ENCODE data around the gene SLMAP. TPM values are rescaled to one million over a fixed set of nuclear protein-coding genes. Genes with fewer than 3 reads are reported as not detected.

SLMAP gene
- total and polyA plus RNA-seq, 2 experiments from 2014 or later = 32.1 to 73.0 TPM

DNA sequence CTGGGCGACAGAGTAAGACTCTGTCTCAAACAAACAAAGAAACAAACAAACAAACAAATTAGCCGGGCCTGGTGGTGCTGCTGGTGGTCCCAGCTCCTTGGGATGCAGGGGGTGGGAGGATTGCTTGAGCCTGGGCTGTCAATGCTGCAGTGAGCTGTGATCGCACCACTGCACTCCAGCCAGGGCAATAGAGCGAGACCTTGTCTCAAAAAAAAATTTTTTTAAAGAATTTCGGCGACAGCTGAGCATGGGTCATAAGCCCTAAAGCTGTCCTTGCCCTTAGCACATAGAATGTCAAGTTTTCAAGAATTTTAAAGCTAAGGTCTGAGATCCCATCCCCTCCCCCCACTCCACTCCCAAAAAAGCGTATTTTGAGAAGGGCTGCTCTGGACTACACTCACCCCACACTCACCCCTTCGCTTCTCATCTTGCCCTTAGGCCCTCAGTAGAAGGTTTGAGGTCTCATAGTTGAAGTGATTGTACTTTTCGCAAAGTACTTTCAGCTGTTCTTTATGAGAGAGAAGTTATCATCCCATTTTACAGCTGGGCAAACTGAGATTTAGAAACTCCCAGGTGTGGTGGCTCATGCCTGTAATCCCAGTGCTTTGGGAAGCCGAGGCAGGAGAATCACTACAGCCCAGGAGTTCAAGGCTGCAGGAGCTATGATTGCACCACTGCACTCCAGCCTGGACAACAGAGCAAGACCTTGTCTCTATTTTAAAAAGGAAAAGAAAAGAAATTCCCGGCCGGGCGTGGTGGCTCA is 217.8 kb downstream of the SLMAP start (continued):
- TF ChIP-seq, protein P1, sequence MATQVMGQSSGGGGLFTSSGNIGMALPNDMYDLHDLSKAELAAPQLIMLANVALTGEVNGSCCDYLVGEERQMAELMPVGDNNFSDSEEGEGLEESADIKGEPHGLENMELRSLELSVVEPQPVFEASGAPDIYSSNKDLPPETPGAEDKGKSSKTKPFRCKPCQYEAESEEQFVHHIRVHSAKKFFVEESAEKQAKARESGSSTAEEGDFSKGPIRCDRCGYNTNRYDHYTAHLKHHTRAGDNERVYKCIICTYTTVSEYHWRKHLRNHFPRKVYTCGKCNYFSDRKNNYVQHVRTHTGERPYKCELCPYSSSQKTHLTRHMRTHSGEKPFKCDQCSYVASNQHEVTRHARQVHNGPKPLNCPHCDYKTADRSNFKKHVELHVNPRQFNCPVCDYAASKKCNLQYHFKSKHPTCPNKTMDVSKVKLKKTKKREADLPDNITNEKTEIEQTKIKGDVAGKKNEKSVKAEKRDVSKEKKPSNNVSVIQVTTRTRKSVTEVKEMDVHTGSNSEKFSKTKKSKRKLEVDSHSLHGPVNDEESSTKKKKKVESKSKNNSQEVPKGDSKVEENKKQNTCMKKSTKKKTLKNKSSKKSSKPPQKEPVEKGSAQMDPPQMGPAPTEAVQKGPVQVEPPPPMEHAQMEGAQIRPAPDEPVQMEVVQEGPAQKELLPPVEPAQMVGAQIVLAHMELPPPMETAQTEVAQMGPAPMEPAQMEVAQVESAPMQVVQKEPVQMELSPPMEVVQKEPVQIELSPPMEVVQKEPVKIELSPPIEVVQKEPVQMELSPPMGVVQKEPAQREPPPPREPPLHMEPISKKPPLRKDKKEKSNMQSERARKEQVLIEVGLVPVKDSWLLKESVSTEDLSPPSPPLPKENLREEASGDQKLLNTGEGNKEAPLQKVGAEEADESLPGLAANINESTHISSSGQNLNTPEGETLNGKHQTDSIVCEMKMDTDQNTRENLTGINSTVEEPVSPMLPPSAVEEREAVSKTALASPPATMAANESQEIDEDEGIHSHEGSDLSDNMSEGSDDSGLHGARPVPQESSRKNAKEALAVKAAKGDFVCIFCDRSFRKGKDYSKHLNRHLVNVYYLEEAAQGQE (IDR thresholded peaks at IDR 0.05; ENCODE audit: unreplicated experiment) = no peak
- no peak for TF ChIP-seq ZNF114 (CRISPR knock-in tag; IDR thresholded peaks at IDR 0.05)
- no peak for TF ChIP-seq STAT1 (IDR thresholded peaks at IDR 0.05; ENCODE audit: unreplicated experiment)
- no peak for TF ChIP-seq EZH2 (IDR thresholded peaks at IDR 0.05; ENCODE audit: low read depth, unreplicated experiment)
- no peak for TF ChIP-seq JUNB (IDR thresholded peaks at IDR 0.05; ENCODE audit: unreplicated experiment)
- TF ChIP-seq EZH2phosphoT487 (IDR thresholded peaks at IDR 0.05; ENCODE audit: unreplicated experiment) = no peak
- TF ChIP-seq ZNF331 (CRISPR knock-in tag; IDR thresholded peaks at IDR 0.05; ENCODE audit: low read depth) = no peak
- TF ChIP-seq CTCF (conservative IDR thresholded peaks at IDR 0.05; ENCODE audit: low read depth in 2 of 2) = no peak
- TF ChIP-seq POLR2AphosphoS5 (IDR thresholded peaks at IDR 0.05; ENCODE audit: low read depth) = no peak

DNA sequence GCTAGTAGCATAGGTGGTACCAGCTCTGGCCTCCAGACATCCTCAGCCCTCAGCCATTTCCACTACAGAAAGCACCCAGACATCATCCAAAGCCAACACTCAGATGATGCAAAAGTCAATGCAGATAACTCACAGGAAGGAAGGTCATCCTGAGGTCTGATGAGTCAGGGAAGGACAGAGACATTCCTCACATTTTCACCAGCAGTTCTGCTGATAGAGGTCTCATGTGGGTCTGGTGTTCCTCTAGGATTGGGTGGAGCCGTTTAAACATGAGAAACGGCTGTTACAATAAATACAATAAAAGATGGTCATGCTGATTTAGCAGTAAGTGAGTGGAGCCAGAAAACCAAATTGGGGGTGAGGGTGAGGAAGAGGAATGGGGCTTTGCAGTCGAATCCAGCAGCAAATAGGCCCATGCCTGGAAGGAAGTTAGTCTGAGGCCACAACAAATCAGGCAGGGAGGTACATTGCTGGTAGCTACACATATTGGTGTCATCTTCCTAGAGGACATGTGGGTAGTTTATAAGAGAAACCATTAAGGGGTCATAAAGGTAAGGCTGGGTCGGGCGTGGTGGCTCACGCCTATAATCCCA is 218.8 kb downstream of the SLMAP start:
- Histone ChIP-seq H3K9me2 (ENCODE audit: insufficient read depth) (no peaks in the 10 kb centered on the region), H3F3A (replicated peaks; ENCODE audit: low read depth) (no peaks in the 10 kb centered on the region; the same call in 1 of the 2 replicates), H3K4me1 (ENCODE audit: insufficient read depth) (0 out of 2 replicates have a peak, but pooled peaks cover 6% of the 10 kb centered on the region), H3K27ac (ENCODE audit: low read depth) (0 out of 2 replicates have a peak overlapping the region, but pooled peaks have one; percentile 26), H3K27me3 (ENCODE audit: insufficient read depth) (no peaks in the 10 kb centered on the region), H2AFZ (peak overlapping the region; percentile 72), H3K79me2 (replicated peaks; ENCODE audit: insufficient read depth) (no peaks in the 10 kb centered on the region), H3K4me2 (no peak overlapping the region), H3K36me3 (ENCODE audit: insufficient read depth) (no peaks in the 10 kb centered on the region; the same call in 1 of the 2 replicates), H4K20me1 (replicated peaks; ENCODE audit: insufficient read depth) (no peaks in the 10 kb centered on the region), H3K4me3 (no peak overlapping the region)
- Mint-ChIP-seq H3K9me3 (no peaks in the 10 kb centered on the region), H3K36me3 (ENCODE audit: low read depth) (no peaks in the 10 kb centered on the region), H3K4me1 (peaks cover 16% of the 10 kb centered on the region), H3K4me3 (no peak overlapping the region), H3K27me3 (ENCODE audit: insufficient read depth, low read depth, poor library complexity) (peaks cover 6% of the 10 kb centered on the region), H3K27ac (peak overlapping the region; percentile 1; the same call in 1 of the 2 replicates)
- DNase-seq (ENCODE audit: low spot score) (peak; percentile 44), ATAC-seq (no peak)
- TF ChIP-seq ZNF462 (CRISPR knock-in tag; IDR thresholded peaks at IDR 0.05) (no peak), STAT1 (IDR thresholded peaks at IDR 0.05; ENCODE audit: unreplicated experiment) (no peak), EZH2phosphoT487 (IDR thresholded peaks at IDR 0.05; ENCODE audit: unreplicated experiment) (no peak)
